DOHH2 (cell line): Measurements from ENCODE around the gene ANP32B.

Experiments used
- CTCF ChIP-seq: fragments of 200-600 bp; sonication (generic); IDR thresholded peaks from one replicate; pipeline ENCODE4 v1.5.1; 2014; ENCODE audit warnings: antibody characterized with exemption, mild to moderate bottlenecking, low read depth, low read length; ENCODE audit not compliant: poor library complexity, severe bottlenecking
- EZH2phosphoT487 ChIP-seq: fragments of 200-600 bp; sonication (generic); IDR thresholded peaks from 2 replicates; pipeline ENCODE4 v1.6.1; 2017; ENCODE audit warnings: borderline replicate concordance, mild to moderate bottlenecking, antibody characterized with exemption, low read length, moderate library complexity, mixed read lengths

GRCh38 chr9:98031169-98031568 is 48.0 kb downstream of the ANP32B start:
- TF ChIP-seq CTCF = no peak
- no peak for TF ChIP-seq EZH2phosphoT487
